ENCODE results near the gene FBXO48.

The FBXO48 gene

DNA sequence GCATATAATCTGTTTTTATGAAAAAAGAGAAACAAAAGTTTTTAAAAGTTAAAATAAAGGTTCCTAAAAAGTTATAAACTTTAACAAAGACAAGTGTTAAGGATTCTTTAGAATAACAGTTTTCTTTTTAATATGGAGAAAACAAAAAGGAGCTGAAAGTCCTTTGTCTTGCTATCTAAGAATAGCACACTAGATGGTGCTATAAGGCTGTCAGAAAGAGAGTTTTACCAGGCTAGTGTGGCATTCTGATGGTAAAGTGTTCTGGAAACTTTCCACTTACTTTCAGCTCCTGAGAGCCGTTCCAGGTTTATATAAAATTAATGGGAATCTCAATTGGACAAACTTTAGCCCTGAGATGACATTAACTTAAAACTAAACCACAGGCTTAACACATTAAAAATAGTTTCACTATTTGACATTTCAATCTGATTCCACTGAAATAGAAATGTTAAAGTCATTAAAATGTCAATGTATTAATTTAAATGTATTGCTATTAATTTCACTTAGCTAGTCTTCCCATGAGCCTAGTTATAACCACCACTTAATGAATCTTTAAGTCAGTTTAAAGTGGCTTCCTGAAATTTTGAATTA, 3.7 kb downstream of the FBXO48 start:
- no peaks in the 10 kb centered on the region for H3K9me3 ChIP-seq (ENCODE audit: control insufficient read depth, insufficient read depth, low read depth, low read length)
- POLR2A ChIA-PET: interaction anchor here (0.7 kb wide), 1 partner anchor 33 kb away, joined by 3 read pairs; no protein-coding TSS in a partner anchor
- no peaks in the 10 kb centered on the region for H3K36me3 ChIP-seq (ENCODE audit: control insufficient read depth in 2 of 2, insufficient read depth in 1 of 2, low read length in 2 of 2)
- no peak overlapping the region for H3K27ac ChIP-seq (ENCODE audit: extremely low read depth, low read depth, low read length)
- TF ChIP-seq PRDM1 (tag by site-specific recombination; IDR thresholded peaks at IDR 0.05): peak; percentile 81
- 0 out of 2 replicates have a peak, but pooled peaks have one; percentile 25 for TF ChIP-seq ZNF660 (tag by site-specific recombination; IDR thresholded peaks at IDR 0.05)
- TF ChIP-seq, protein P1, sequence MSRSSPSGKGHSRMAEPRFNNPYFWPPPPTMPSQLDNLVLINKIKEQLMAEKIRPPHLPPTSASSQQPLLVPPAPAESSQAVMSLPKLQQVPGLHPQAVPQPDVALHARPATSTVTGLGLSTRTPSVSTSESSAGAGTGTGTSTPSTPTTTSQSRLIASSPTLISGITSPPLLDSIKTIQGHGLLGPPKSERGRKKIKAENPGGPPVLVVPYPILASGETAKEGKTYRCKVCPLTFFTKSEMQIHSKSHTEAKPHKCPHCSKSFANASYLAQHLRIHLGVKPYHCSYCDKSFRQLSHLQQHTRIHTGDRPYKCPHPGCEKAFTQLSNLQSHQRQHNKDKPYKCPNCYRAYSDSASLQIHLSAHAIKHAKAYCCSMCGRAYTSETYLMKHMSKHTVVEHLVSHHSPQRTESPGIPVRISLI (tag by site-specific recombination; IDR thresholded peaks at IDR 0.05): no peak
- TF ChIP-seq, protein P2, sequence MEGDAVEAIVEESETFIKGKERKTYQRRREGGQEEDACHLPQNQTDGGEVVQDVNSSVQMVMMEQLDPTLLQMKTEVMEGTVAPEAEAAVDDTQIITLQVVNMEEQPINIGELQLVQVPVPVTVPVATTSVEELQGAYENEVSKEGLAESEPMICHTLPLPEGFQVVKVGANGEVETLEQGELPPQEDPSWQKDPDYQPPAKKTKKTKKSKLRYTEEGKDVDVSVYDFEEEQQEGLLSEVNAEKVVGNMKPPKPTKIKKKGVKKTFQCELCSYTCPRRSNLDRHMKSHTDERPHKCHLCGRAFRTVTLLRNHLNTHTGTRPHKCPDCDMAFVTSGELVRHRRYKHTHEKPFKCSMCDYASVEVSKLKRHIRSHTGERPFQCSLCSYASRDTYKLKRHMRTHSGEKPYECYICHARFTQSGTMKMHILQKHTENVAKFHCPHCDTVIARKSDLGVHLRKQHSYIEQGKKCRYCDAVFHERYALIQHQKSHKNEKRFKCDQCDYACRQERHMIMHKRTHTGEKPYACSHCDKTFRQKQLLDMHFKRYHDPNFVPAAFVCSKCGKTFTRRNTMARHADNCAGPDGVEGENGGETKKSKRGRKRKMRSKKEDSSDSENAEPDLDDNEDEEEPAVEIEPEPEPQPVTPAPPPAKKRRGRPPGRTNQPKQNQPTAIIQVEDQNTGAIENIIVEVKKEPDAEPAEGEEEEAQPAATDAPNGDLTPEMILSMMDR (tag by site-specific recombination; IDR thresholded peaks at IDR 0.05): peak; percentile 17; the same call in 1 of the 2 replicates
- TF ChIP-seq ZNF654 (tag by site-specific recombination; IDR thresholded peaks at IDR 0.05; ENCODE audit: low read depth): peak; percentile 85
- H3K4me1 ChIP-seq (ENCODE audit: control insufficient read depth, insufficient read depth, low read length): peaks cover 4% of the 10 kb centered on the region; the same call in 1 of the 2 replicates
- no peak overlapping the region for H3K4me3 ChIP-seq (ENCODE audit: low read depth, low read length)
- CTCF ChIA-PET: interaction anchor here (0.6 to 5.2 kb wide), 46 partner anchors 9 to 1446 kb away, joined by 3 to 52 read pairs (median 4); partner anchors contain the start of gene PROKR1

DNA sequence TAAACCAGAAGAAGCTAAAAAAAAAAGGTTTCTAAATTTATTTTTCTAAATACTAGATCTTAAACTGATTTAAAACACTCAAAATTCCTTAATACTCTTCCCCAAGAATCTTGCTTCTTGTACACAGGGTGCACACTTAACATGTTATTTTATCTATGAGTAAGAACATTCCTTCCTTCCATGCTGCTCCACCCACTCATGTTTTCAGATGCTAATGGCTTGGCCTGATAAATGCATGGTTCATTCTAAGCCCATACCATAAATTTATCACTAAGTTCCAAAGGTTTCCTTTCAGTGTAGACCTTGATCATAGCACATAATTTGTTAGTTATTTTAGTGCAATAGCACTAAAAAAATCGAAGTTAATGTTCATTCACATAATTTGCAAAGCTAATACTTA, 8.1 kb downstream of the FBXO48 start:
- Histone ChIP-seq H3K36me3 (ENCODE audit: control insufficient read depth in 2 of 2, insufficient read depth in 1 of 2, low read length in 2 of 2) (no peaks in the 10 kb centered on the region), H3K4me1 (ENCODE audit: control insufficient read depth, insufficient read depth, low read length) (no peaks in the 10 kb centered on the region), H3K9me3 (ENCODE audit: control insufficient read depth, insufficient read depth, low read depth, low read length) (no peaks in the 10 kb centered on the region), H3K4me3 (ENCODE audit: low read depth, low read length) (no peak overlapping the region), H3K27ac (ENCODE audit: extremely low read depth, low read depth, low read length) (no peak overlapping the region)
- ChIA-PET POLR2A (no interaction called here), CTCF (interaction anchor here (0.7 to 1.0 kb wide), 3 partner anchors 14 to 187 kb away, joined by 3 to 5 read pairs (median 3); no protein-coding TSS in a partner anchor)
- TF ChIP-seq, protein P3, sequence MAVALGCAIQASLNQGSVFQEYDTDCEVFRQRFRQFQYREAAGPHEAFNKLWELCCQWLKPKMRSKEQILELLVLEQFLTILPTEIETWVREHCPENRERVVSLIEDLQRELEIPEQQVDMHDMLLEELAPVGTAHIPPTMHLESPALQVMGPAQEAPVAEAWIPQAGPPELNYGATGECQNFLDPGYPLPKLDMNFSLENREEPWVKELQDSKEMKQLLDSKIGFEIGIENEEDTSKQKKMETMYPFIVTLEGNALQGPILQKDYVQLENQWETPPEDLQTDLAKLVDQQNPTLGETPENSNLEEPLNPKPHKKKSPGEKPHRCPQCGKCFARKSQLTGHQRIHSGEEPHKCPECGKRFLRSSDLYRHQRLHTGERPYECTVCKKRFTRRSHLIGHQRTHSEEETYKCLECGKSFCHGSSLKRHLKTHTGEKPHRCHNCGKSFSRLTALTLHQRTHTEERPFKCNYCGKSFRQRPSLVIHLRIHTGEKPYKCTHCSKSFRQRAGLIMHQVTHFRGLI (tag by site-specific recombination; IDR thresholded peaks at IDR 0.05): no peak
- no peak for TF ChIP-seq ZNF274 (IDR thresholded peaks at IDR 0.05; ENCODE audit: low read length)
- TF ChIP-seq ZNF274 (tag by site-specific recombination; IDR thresholded peaks at IDR 0.05; ENCODE audit: borderline replicate concordance): no peak
- TF ChIP-seq ZNF132 (tag by site-specific recombination; IDR thresholded peaks at IDR 0.05; ENCODE audit: borderline replicate concordance): no peak
- TF ChIP-seq ZNF19 (tag by site-specific recombination; IDR thresholded peaks at IDR 0.05; ENCODE audit: low read depth): no peak
- no peak for TF ChIP-seq ZNF433 (tag by site-specific recombination; IDR thresholded peaks at IDR 0.05; ENCODE audit: low read depth)

DNA sequence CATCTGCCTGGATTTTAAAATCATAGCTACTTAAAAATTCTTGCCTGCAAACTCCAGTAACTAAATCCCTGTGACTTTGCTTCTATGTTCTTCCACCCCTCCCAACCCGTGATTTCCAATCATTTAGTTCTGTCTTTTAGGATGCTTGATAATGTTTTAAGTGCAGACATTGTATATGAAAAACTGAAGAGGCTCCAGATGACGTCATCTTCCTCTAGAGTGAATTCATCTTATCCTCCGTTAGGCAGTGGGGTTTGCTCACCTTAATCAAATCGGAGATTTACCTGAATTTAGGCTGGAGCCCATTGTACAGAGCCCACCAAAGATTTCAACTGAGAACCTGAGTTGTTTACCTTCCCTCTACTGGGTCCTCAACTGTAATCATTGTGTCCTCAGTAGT, 10.9 kb downstream of the FBXO48 start:
- no peak overlapping the region for H3K27ac ChIP-seq (ENCODE audit: extremely low read depth, low read depth, low read length)
- TF ChIP-seq ZNF76 (tag by site-specific recombination; IDR thresholded peaks at IDR 0.05; ENCODE audit: borderline replicate concordance, low read depth) (no peak), KLF9 (tag by site-specific recombination; IDR thresholded peaks at IDR 0.05; ENCODE audit: low read depth) (no peak), KLF1 (tag by site-specific recombination; IDR thresholded peaks at IDR 0.05) (no peak)
- TF ChIP-seq, protein P4, sequence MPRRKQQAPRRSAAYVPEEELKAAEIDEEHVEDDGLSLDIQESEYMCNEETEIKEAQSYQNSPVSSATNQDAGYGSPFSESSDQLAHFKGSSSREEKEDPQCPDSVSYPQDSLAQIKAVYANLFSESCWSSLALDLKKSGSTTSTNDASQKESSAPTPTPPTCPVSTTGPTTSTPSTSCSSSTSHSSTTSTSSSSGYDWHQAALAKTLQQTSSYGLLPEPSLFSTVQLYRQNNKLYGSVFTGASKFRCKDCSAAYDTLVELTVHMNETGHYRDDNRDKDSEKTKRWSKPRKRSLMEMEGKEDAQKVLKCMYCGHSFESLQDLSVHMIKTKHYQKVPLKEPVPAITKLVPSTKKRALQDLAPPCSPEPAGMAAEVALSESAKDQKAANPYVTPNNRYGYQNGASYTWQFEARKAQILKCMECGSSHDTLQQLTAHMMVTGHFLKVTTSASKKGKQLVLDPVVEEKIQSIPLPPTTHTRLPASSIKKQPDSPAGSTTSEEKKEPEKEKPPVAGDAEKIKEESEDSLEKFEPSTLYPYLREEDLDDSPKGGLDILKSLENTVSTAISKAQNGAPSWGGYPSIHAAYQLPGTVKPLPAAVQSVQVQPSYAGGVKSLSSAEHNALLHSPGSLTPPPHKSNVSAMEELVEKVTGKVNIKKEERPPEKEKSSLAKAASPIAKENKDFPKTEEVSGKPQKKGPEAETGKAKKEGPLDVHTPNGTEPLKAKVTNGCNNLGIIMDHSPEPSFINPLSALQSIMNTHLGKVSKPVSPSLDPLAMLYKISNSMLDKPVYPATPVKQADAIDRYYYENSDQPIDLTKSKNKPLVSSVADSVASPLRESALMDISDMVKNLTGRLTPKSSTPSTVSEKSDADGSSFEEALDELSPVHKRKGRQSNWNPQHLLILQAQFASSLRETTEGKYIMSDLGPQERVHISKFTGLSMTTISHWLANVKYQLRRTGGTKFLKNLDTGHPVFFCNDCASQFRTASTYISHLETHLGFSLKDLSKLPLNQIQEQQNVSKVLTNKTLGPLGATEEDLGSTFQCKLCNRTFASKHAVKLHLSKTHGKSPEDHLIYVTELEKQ (tag by site-specific recombination; IDR thresholded peaks at IDR 0.05; ENCODE audit: borderline replicate concordance): no peak
- TF ChIP-seq, protein P5, sequence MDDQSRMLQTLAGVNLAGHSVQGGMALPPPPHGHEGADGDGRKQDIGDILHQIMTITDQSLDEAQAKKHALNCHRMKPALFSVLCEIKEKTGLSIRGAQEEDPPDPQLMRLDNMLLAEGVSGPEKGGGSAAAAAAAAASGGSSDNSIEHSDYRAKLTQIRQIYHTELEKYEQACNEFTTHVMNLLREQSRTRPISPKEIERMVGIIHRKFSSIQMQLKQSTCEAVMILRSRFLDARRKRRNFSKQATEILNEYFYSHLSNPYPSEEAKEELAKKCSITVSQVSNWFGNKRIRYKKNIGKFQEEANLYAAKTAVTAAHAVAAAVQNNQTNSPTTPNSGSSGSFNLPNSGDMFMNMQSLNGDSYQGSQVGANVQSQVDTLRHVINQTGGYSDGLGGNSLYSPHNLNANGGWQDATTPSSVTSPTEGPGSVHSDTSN (CRISPR knock-in tag; IDR thresholded peaks at IDR 0.05): no peak
- ChIA-PET CTCF (interaction anchor here (0.6 to 0.7 kb wide), 3 partner anchors 250 to 851 kb away, joined by 3 to 4 read pairs (median 4); no protein-coding TSS in a partner anchor), POLR2A (no interaction called here)
- H3K4me3 ChIP-seq (ENCODE audit: low read depth, low read length): no peak overlapping the region
- no peaks in the 10 kb centered on the region for H3K36me3 ChIP-seq (ENCODE audit: control insufficient read depth in 2 of 2, insufficient read depth in 1 of 2, low read length in 2 of 2)
- H3K9me3 ChIP-seq (ENCODE audit: control insufficient read depth, insufficient read depth, low read depth, low read length): no peaks in the 10 kb centered on the region
- no peaks in the 10 kb centered on the region for H3K4me1 ChIP-seq (ENCODE audit: control insufficient read depth, insufficient read depth, low read length)

Measured in HEK293 (cell line).